T-helper 1 cell treated with Interleukin-12 subunit alpha and Interleukin-12 subunit beta and Interleukin-4 antibody, amounts not matched to agents 30 μg/mL and 1 μg/mL, for 36 hours (primary cell): Measurements from ENCODE around the gene MPG.
A peak's percentile ranks its signal among the peaks of the same experiment; 100 is the strongest.

Source experiments
- H3K27ac Mint-ChIP-seq: one replicate; pipeline ENCODE4 v1.8.0; 2021; ENCODE audit warnings: mild to moderate bottlenecking, mixed read lengths
- H3K27me3 Mint-ChIP-seq: one replicate; pipeline ENCODE4 v1.8.0; 2021; ENCODE audit warnings: low read depth, mixed read lengths
- H3K36me3 Mint-ChIP-seq: one replicate; pipeline ENCODE4 v1.8.0; 2021; ENCODE audit warnings: low read depth, mixed read lengths
- H3K4me1 Mint-ChIP-seq: one replicate; pipeline ENCODE4 v1.8.0; 2021; ENCODE audit warnings: low read depth, mixed read lengths
- H3K4me3 Mint-ChIP-seq: one replicate; pipeline ENCODE4 v1.8.0; 2021; ENCODE audit warnings: mild to moderate bottlenecking, moderate library complexity, mixed read lengths
- H3K9me3 Mint-ChIP-seq: one replicate; pipeline ENCODE4 v1.8.0; 2021; ENCODE audit warnings: mixed read lengths

Gene MPG

GRCh38 chr16:58491-59439, 19.3 kb upstream of the MPG start:
- peak overlapping the region; percentile 45 for H3K27ac Mint-ChIP-seq
- H3K9me3 Mint-ChIP-seq: no peaks in the 10 kb centered on the region
- no peak overlapping the region for H3K4me3 Mint-ChIP-seq
- no peaks in the 10 kb centered on the region for H3K27me3 Mint-ChIP-seq
- H3K4me1 Mint-ChIP-seq: peaks cover 7% of the 10 kb centered on the region
- H3K36me3 Mint-ChIP-seq: peaks cover 8% of the 10 kb centered on the region

- Mint-ChIP-seq H3K9me3 (no peaks in the 10 kb centered on the region), H3K27me3 (no peaks in the 10 kb centered on the region), H3K27ac (no peak overlapping the region), H3K4me1 (peaks cover 4% of the 10 kb centered on the region), H3K4me3 (no peak overlapping the region), H3K36me3 (peaks cover 8% of the 10 kb centered on the region)
These were observed 18.5 kb upstream of the MPG start for GRCh38 chr16:59440-60059.

DNA sequence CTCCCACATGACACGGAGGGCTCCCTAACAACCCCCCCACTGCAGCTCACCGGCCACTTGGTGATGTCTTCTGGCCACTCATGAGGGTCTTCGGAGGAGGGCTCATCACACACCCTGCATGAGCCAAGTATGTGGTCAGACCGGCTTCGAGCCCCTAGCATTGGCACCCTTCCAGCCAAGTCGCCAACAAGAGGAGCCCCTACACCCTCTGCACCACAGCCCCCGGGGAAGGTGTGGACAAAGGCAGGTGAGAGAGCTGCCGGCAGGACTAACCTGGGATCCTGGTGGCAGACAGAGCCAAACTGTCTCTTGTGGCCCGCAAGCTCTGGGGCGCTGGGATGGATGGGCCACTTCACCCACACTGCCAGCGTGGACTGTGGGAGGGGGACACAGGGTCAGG, 17.9 kb upstream of the MPG start:
- peaks cover 8% of the 10 kb centered on the region for H3K36me3 Mint-ChIP-seq

GRCh38 chr16:60929-61878, 16.8 kb upstream of the MPG start:
- H3K9me3 Mint-ChIP-seq: no peaks in the 10 kb centered on the region
- H3K4me3 Mint-ChIP-seq: no peak overlapping the region
- H3K27me3 Mint-ChIP-seq: peaks cover 3% of the 10 kb centered on the region
- no peak overlapping the region for H3K27ac Mint-ChIP-seq
- H3K4me1 Mint-ChIP-seq: peaks cover 5% of the 10 kb centered on the region
- H3K36me3 Mint-ChIP-seq: peaks cover 4% of the 10 kb centered on the region

More for the DNA sequence above, 17.9 kb upstream of the MPG start:
- H3K27me3 Mint-ChIP-seq: no peaks in the 10 kb centered on the region
- no peak overlapping the region for H3K4me3 Mint-ChIP-seq
- peaks cover under 1% of the 10 kb centered on the region for H3K4me1 Mint-ChIP-seq
- no peak overlapping the region for H3K27ac Mint-ChIP-seq
- no peaks in the 10 kb centered on the region for H3K9me3 Mint-ChIP-seq

DNA sequence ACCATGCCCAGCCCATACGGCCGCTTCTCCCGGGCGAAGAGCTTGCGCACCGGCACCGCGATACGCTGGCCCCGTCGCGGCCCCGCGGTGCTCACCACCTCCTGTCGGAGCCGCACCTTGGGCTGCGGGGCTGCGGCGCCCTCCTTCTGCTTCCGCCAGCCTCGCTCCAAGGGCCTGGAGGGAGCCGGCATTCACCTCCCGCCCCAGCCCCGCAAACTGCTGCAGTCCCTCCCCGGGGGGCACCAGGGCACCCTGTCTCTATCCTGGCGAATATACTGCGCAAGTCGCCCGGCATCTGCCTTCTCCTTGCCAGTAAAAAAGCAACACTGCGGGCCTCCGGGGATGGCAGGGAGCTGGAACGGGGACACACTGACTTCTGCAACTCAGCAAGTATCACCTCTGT, 16.1 kb upstream of the MPG start:
- H3K36me3 Mint-ChIP-seq: peaks cover 4% of the 10 kb centered on the region
- H3K27me3 Mint-ChIP-seq: peaks cover 3% of the 10 kb centered on the region
- H3K9me3 Mint-ChIP-seq: no peaks in the 10 kb centered on the region
- H3K4me1 Mint-ChIP-seq: peaks cover 5% of the 10 kb centered on the region
- H3K27ac Mint-ChIP-seq: no peak overlapping the region
- no peak overlapping the region for H3K4me3 Mint-ChIP-seq

DNA sequence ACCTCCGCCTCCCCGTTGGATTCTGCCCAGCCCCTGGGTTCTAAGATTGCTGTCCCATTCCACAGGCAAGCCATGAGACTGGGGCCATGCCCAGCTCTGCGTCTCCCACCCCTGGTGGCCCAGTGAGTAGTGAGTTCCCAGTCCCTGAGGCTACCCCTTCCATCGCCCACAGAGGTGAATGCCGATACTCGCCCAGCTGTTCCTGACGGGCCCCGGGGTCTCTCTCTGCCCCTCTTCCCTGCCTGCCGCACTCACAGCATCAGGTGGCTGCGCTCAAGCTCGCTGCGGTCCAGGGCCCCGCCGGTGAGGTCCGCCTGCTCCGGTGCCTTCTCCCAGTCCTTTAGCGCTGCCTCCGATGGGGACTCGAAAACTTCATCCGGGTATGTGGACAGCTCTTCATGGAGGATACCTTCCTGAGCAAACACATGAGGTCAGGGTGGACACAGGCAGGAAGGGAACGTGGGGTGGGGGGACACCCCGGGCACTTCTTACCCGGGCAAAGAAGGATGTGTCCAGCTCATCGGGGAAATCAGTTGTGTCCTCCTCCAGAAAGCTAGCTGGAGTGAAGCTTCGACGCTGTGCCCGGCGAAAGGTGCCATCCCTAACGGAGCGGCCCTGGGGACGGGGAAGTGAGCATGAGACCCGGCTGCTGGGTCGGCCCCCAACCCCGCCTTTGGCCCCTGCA, 15.6 kb upstream of the MPG start:
- Mint-ChIP-seq H3K9me3 (no peaks in the 10 kb centered on the region), H3K36me3 (no peaks in the 10 kb centered on the region), H3K4me3 (no peak overlapping the region), H3K27ac (no peak overlapping the region), H3K27me3 (peaks cover 4% of the 10 kb centered on the region), H3K4me1 (peaks cover 5% of the 10 kb centered on the region)

DNA sequence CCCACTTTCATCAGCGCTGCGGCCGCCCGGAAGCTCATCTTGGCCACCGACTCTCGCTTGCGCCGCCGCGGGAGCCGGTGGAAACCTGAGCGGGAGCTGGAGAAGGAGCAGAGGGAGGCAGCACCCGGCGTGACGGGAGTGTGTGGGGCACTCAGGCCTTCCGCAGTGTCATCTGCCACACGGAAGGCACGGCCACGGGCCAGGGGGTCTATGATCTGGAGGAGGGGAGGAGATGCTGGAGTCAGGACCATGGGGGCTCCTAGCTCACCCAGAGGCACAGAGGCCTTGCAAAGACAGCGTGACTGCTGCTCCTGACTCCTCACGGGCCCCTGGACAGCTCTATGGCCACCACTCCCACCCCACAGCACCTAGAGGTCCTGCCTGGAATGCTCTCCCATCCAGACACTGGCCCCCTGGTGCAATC, 15.0 kb upstream of the MPG start:
- Mint-ChIP-seq H3K4me1 (peaks cover 5% of the 10 kb centered on the region), H3K27me3 (peaks cover 7% of the 10 kb centered on the region), H3K9me3 (no peaks in the 10 kb centered on the region), H3K36me3 (no peaks in the 10 kb centered on the region), H3K27ac (no peak overlapping the region), H3K4me3 (no peak overlapping the region)

DNA sequence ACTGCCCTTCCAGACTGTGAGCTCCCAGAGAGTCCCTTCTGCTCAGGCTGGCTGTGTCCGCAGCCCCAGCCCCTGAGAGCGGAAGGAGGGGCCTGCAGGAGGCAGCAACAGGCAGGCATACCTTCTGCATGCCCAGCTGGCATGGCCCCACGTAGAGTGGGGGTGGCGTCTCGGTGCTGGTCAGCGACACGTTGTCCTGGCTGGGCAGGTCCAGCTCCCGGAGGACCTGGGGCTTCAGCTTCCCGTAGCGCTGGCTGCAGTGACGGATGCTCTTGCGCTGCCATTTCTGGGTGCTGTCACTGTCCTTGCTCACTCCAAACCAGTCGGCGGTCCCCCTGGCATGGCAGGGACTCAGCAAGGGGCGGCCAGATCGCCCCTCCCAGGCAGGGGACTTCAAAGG, 14.6 kb upstream of the MPG start:
- no peaks in the 10 kb centered on the region for H3K36me3 Mint-ChIP-seq
- H3K27ac Mint-ChIP-seq: no peak overlapping the region
- no peak overlapping the region for H3K4me3 Mint-ChIP-seq
- H3K4me1 Mint-ChIP-seq: peaks cover 5% of the 10 kb centered on the region
- peaks cover 7% of the 10 kb centered on the region for H3K27me3 Mint-ChIP-seq
- no peaks in the 10 kb centered on the region for H3K9me3 Mint-ChIP-seq

- no peaks in the 10 kb centered on the region for H3K9me3 Mint-ChIP-seq
- H3K4me3 Mint-ChIP-seq: no peak overlapping the region
- no peaks in the 10 kb centered on the region for H3K36me3 Mint-ChIP-seq
- H3K27ac Mint-ChIP-seq: no peak overlapping the region
- peaks cover 5% of the 10 kb centered on the region for H3K4me1 Mint-ChIP-seq
- H3K27me3 Mint-ChIP-seq: peaks cover 7% of the 10 kb centered on the region
These were observed 13.8 kb upstream of the MPG start for GRCh38 chr16:63998-64913.

DNA sequence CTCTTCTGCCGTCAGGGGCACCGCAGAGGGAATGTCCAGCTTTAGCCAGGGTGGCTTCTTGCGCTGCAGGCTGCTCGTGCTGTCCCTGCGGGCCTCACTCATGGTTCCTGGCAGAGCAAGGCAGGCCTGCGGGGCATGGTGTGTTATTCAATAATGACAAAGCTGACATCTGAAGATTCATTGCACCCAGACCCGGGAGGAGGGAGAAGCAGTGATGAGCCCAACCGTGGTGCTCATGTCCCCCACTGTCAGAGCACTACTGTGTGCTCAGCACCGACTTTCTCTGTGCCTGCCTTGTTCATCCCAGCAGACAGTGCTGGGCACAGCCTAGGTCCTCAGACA, 13.1 kb upstream of the MPG start:
- no peak overlapping the region for H3K4me3 Mint-ChIP-seq
- no peaks in the 10 kb centered on the region for H3K9me3 Mint-ChIP-seq
- peaks cover 14% of the 10 kb centered on the region for H3K27me3 Mint-ChIP-seq
- H3K4me1 Mint-ChIP-seq: peaks cover 5% of the 10 kb centered on the region
- H3K36me3 Mint-ChIP-seq: no peaks in the 10 kb centered on the region
- H3K27ac Mint-ChIP-seq: no peak overlapping the region

- H3K36me3 Mint-ChIP-seq: no peaks in the 10 kb centered on the region
- peaks cover 5% of the 10 kb centered on the region for H3K4me1 Mint-ChIP-seq
- H3K27me3 Mint-ChIP-seq: peaks cover 22% of the 10 kb centered on the region
- H3K27ac Mint-ChIP-seq: no peak overlapping the region
- no peaks in the 10 kb centered on the region for H3K9me3 Mint-ChIP-seq
- H3K4me3 Mint-ChIP-seq: no peak overlapping the region
These were observed 12.3 kb upstream of the MPG start for GRCh38 chr16:65745-66144.

- Mint-ChIP-seq H3K4me1 (peaks cover 5% of the 10 kb centered on the region), H3K27ac (no peak overlapping the region), H3K27me3 (peaks cover 28% of the 10 kb centered on the region), H3K36me3 (no peaks in the 10 kb centered on the region), H3K9me3 (no peaks in the 10 kb centered on the region), H3K4me3 (no peak overlapping the region)
These were observed 11.5 kb upstream of the MPG start for GRCh38 chr16:66309-67182.
